HEK293 (cell line): ENCODE measurements around the gene CAMK2B.

Source experiments
- KLF8 ChIP-seq: fragments of 450-650 bp; formaldehyde crosslinking; IDR thresholded peaks from 2 replicates; pipeline ENCODE4 v1.5.1; 2016; ENCODE audit warnings: missing biosample characterization, missing genetic modification characterization
- OSR2 ChIP-seq: fragments of 450-650 bp; formaldehyde crosslinking; IDR thresholded peaks from 2 replicates; pipeline ENCODE4 v1.5.1; 2016; ENCODE audit warnings: missing biosample characterization, missing genetic modification characterization
- PRDM2 ChIP-seq: fragments of 450-650 bp; formaldehyde crosslinking; IDR thresholded peaks from 2 replicates; pipeline ENCODE4 v1.5.1; 2016; ENCODE audit warnings: missing biosample characterization, missing genetic modification characterization, borderline replicate concordance
- RBAK ChIP-seq: fragments of 450-650 bp; formaldehyde crosslinking; IDR thresholded peaks from 2 replicates; pipeline ENCODE4 v1.5.1; 2016; ENCODE audit warnings: missing biosample characterization, missing genetic modification characterization
- SCRT1 ChIP-seq: fragments of 450-650 bp; formaldehyde crosslinking; IDR thresholded peaks from 2 replicates; pipeline ENCODE4 v1.5.1; 2016; ENCODE audit warnings: missing biosample characterization, missing genetic modification characterization, borderline replicate concordance
- SCRT2 ChIP-seq: fragments of 450-650 bp; formaldehyde crosslinking; IDR thresholded peaks from 2 replicates; pipeline ENCODE4 v1.5.1; 2016; ENCODE audit warnings: missing biosample characterization, missing genetic modification characterization
- TRIM28 ChIP-seq: IDR thresholded peaks from 2 replicates; pipeline ENCODE4 v1.6.1; 2011; ENCODE audit warnings: low read length, control low read depth, borderline replicate concordance
- WT1 ChIP-seq: fragments of 450-650 bp; formaldehyde crosslinking; IDR thresholded peaks from 2 replicates; pipeline ENCODE4 v1.5.1; 2016; ENCODE audit warnings: missing biosample characterization, missing genetic modification characterization
- ZBTB11 ChIP-seq: fragments of 450-650 bp; formaldehyde crosslinking; conservative IDR thresholded peaks from 2 replicates; pipeline ENCODE4 v1.5.1; 2016; ENCODE audit warnings: low read depth, missing biosample characterization, missing genetic modification characterization
- ZBTB17 ChIP-seq: fragments of 450-650 bp; formaldehyde crosslinking; IDR thresholded peaks from 2 replicates; pipeline ENCODE4 v1.5.1; 2016; ENCODE audit warnings: missing biosample characterization, missing genetic modification characterization
- ZNF274 ChIP-seq, 2 experiments: fragments of 200-500 bp in 1 of 2; fragments of 450-650 bp in 1 of 2; sonication (Bioruptor generic) in 1 of 2; formaldehyde crosslinking in 1 of 2; IDR thresholded peaks; 2 replicates each; pipeline versions ENCODE4 v1.5.1 to v1.6.1; 2014 to 2016; ENCODE audit warnings: borderline replicate concordance in 1 of 2, inconsistent platforms in 1 of 2, low read length in 1 of 2, missing biosample characterization in 1 of 2, missing genetic modification characterization in 1 of 2
- ZNF350 ChIP-seq: fragments of 450-650 bp; formaldehyde crosslinking; IDR thresholded peaks from 2 replicates; pipeline ENCODE4 v1.5.0; 2017; ENCODE audit warnings: missing biosample characterization, mild to moderate bottlenecking, missing genetic modification characterization
- ZNF394 ChIP-seq: fragments of 450-650 bp; formaldehyde crosslinking; IDR thresholded peaks from 2 replicates; pipeline ENCODE4 v1.5.1; 2016; ENCODE audit warnings: missing biosample characterization, missing genetic modification characterization, mild to moderate bottlenecking, moderate library complexity, borderline replicate concordance
- ZNF513 ChIP-seq: fragments of 450-650 bp; IDR thresholded peaks from 2 replicates; pipeline ENCODE4 v1.5.1; 2018; ENCODE audit warnings: missing biosample characterization, missing genetic modification characterization
- ZNF626 ChIP-seq: fragments of 450-650 bp; sonication (Bioruptor Pico); formaldehyde crosslinking; IDR thresholded peaks from 2 replicates; pipeline ENCODE4 v1.5.1; 2018; ENCODE audit warnings: missing biosample characterization, missing genetic modification characterization, inconsistent platforms
- ZNF629 ChIP-seq: fragments of 450-650 bp; formaldehyde crosslinking; IDR thresholded peaks from 2 replicates; pipeline ENCODE4 v1.5.1; 2017; ENCODE audit warnings: missing biosample characterization, missing genetic modification characterization
- ZNF776 ChIP-seq: fragments of 450-650 bp; formaldehyde crosslinking; IDR thresholded peaks from 2 replicates; pipeline ENCODE4 v1.5.0; 2017; ENCODE audit warnings: missing biosample characterization, missing genetic modification characterization, borderline replicate concordance
- ZSCAN23 ChIP-seq: fragments of 450-650 bp; formaldehyde crosslinking; IDR thresholded peaks from 2 replicates; pipeline ENCODE4 v1.5.1; 2016; ENCODE audit warnings: missing biosample characterization, missing genetic modification characterization
- TF ChIP-seq, protein P1 (sequence below): fragments of 450-650 bp; formaldehyde crosslinking; IDR thresholded peaks from 2 replicates; pipeline ENCODE4 v1.5.1; 2016; ENCODE audit warnings: missing biosample characterization, missing genetic modification characterization
- TF ChIP-seq, protein P2 (sequence below): fragments of 450-650 bp; formaldehyde crosslinking; IDR thresholded peaks from 2 replicates; pipeline ENCODE4 v1.5.0; 2017; ENCODE audit warnings: missing biosample characterization, missing genetic modification characterization, borderline replicate concordance

The CAMK2B gene

DNA sequence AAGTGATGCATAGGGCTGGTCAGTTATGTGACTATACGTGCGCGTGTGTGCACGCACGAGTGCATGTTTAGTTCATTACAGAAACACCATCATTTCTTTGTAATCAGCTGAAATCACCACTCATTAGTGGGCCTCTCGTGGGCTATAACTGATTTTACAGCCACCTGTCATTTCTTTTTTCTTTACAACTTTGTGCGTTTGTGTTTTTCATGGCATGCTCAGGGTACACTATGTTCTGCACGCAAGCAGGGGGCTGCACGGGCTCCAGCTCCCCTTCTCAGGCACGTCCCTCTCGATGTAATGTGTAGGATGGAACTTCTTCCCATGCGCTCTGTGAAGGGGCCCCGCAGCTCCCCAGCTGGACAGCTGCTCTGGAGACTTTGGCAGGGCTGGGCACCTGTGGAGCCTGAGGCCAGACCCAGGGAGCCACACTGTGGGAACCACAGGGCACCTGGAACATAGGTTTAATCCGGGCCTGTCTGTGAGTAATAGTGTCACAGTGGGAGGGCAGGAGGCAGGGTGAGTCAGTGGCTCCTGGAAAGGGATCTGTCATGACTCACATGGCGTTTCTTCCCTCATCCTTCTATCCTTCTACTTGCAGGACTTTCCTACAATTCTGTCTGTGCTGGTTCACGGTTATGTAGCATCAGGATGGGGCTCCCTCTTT lies 141.1 kb downstream of the CAMK2B start (continued):
- TF ChIP-seq ZBTB11 (tag by site-specific recombination) (no peak), ZNF394 (tag by site-specific recombination) (peak; percentile 50; the same call in 1 of the 2 replicates), KLF8 (tag by site-specific recombination) (no peak), ZSCAN23 (tag by site-specific recombination) (no peak), ZNF629 (tag by site-specific recombination) (peak; percentile 29; the same call in 1 of the 2 replicates), WT1 (tag by site-specific recombination) (no peak), PRDM2 (tag by site-specific recombination) (no peak), ZNF513 (tag by site-specific recombination) (no peak), OSR2 (tag by site-specific recombination) (no peak), ZNF350 (tag by site-specific recombination) (no peak), ZNF626 (tag by site-specific recombination) (no peak), ZNF776 (tag by site-specific recombination) (no peak), SCRT2 (peak; percentile 92), ZBTB17 (tag by site-specific recombination) (peak; percentile 66; the same call in 1 of the 2 replicates), SCRT1 (tag by site-specific recombination) (peak; percentile 50; the same call in 1 of the 2 replicates), RBAK (no peak), TRIM28 (no peak), ZNF274 (IDR thresholded peaks at IDR 0.05; ENCODE audit: low read length) (no peak), ZNF274 (tag by site-specific recombination; IDR thresholded peaks at IDR 0.05; ENCODE audit: borderline replicate concordance) (no peak)
- TF ChIP-seq, protein P1, sequence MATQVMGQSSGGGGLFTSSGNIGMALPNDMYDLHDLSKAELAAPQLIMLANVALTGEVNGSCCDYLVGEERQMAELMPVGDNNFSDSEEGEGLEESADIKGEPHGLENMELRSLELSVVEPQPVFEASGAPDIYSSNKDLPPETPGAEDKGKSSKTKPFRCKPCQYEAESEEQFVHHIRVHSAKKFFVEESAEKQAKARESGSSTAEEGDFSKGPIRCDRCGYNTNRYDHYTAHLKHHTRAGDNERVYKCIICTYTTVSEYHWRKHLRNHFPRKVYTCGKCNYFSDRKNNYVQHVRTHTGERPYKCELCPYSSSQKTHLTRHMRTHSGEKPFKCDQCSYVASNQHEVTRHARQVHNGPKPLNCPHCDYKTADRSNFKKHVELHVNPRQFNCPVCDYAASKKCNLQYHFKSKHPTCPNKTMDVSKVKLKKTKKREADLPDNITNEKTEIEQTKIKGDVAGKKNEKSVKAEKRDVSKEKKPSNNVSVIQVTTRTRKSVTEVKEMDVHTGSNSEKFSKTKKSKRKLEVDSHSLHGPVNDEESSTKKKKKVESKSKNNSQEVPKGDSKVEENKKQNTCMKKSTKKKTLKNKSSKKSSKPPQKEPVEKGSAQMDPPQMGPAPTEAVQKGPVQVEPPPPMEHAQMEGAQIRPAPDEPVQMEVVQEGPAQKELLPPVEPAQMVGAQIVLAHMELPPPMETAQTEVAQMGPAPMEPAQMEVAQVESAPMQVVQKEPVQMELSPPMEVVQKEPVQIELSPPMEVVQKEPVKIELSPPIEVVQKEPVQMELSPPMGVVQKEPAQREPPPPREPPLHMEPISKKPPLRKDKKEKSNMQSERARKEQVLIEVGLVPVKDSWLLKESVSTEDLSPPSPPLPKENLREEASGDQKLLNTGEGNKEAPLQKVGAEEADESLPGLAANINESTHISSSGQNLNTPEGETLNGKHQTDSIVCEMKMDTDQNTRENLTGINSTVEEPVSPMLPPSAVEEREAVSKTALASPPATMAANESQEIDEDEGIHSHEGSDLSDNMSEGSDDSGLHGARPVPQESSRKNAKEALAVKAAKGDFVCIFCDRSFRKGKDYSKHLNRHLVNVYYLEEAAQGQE (tag by site-specific recombination): no peak; the same call in 1 of the 2 replicates
- TF ChIP-seq, protein P2, sequence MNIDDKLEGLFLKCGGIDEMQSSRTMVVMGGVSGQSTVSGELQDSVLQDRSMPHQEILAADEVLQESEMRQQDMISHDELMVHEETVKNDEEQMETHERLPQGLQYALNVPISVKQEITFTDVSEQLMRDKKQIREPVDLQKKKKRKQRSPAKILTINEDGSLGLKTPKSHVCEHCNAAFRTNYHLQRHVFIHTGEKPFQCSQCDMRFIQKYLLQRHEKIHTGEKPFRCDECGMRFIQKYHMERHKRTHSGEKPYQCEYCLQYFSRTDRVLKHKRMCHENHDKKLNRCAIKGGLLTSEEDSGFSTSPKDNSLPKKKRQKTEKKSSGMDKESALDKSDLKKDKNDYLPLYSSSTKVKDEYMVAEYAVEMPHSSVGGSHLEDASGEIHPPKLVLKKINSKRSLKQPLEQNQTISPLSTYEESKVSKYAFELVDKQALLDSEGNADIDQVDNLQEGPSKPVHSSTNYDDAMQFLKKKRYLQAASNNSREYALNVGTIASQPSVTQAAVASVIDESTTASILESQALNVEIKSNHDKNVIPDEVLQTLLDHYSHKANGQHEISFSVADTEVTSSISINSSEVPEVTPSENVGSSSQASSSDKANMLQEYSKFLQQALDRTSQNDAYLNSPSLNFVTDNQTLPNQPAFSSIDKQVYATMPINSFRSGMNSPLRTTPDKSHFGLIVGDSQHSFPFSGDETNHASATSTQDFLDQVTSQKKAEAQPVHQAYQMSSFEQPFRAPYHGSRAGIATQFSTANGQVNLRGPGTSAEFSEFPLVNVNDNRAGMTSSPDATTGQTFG (tag by site-specific recombination): no peak
